HCT116 (cell line): Measurements from ENCODE around the gene MT1G. TPM values are rescaled to one million over a fixed set of nuclear protein-coding genes. Genes with fewer than 3 reads are reported as not detected.

ENCODE experiments used
- ATAC-seq: fragments of 200-7000 bp; cut with Tn5 transposase; 2 replicates; pipeline ENCODE4 v1.9.1; 2020; ENCODE audit warnings: mild to moderate bottlenecking, moderate library complexity
- BruUV-seq: library from RNA; stranded (reverse); fragments of 400-500 nt; replicated peaks from 2 replicates; lab custom pipeline; 2021; lab: Mats Ljungman, UMichigan
- CTCF ChIA-PET: fragments of 300-600 bp; sonication (Branson Sonifier 250); formaldehyde crosslinking; loops from one replicate; lab custom pipeline; 2021; ENCODE audit warnings: antibody characterized with exemption; lab: Charles Lee
- POLR2A ChIA-PET: fragments of 300-600, 350-600 bp; sonication (Branson Sonifier 250); formaldehyde crosslinking; loops from one replicate; lab custom pipeline; 2021; ENCODE audit warnings: antibody characterized with exemption; lab: Charles Lee
- RAD21 ChIA-PET, 2 experiments: fragments of 300-600 bp; sonication (Branson Sonifier 250); formaldehyde crosslinking; loops; one replicate each; lab custom pipeline; 2023; ENCODE audit warnings: low total read pairs in 2 of 2; ENCODE audit not compliant: uncharacterized antibody in 2 of 2, unreplicated experiment in 2 of 2, low non-redundant PET in 1 of 2; lab: Charles Lee
- DNase-seq: peaks from one replicate; pipeline ENCODE4 v3.0.0-alpha.2; 2010; ENCODE audit warnings: low read depth, low spot score
- H2AFZ ChIP-seq: fragments of 200-600 bp; shearing (Covaris generic), sonication (generic); 2 replicates; pipeline ENCODE4 v1.6.1; 2017; ENCODE audit warnings: low read depth, mixed run types, mixed read lengths, antibody characterized with exemption, low read length; ENCODE audit not compliant: poor library complexity, severe bottlenecking
- H3K27ac ChIP-seq: 2 replicates; pipeline ENCODE4 v1.5.1; 2012; ENCODE audit warnings: low read depth, low read length
- H3K27me3 ChIP-seq: fragments of 200-600 bp; sonication (generic); 2 replicates; pipeline ENCODE4 v1.6.1; 2016; ENCODE audit warnings: mixed run types, low read length, mixed read lengths; ENCODE audit not compliant: insufficient read depth
- H3K36me3 ChIP-seq, 2 experiments: fragments of 200-500 bp in 1 of 2; fragments of 200-600 bp in 1 of 2; sonication (Bioruptor generic) in 1 of 2; sonication (generic) in 1 of 2; 2 replicates each; pipeline versions ENCODE4 v1.5.1 to v1.6.1; 2014 to 2016; ENCODE audit warnings: low read length in 2 of 2, inconsistent platforms in 1 of 2, mixed read lengths in 1 of 2, mixed run types in 1 of 2; ENCODE audit not compliant: insufficient read depth in 2 of 2, control insufficient read depth in 1 of 2
- H3K4me1 ChIP-seq, 2 experiments: fragments of 200-600 bp in 1 of 2; sonication (generic) in 1 of 2; 2 replicates each; pipeline versions ENCODE4 v1.5.1 to v1.6.1; 2012 to 2017; ENCODE audit warnings: low read length in 2 of 2, inconsistent platforms in 1 of 2, mild to moderate bottlenecking in 1 of 2, mixed read lengths in 1 of 2, mixed run types in 1 of 2, moderate library complexity in 1 of 2; ENCODE audit not compliant: insufficient read depth in 2 of 2, control insufficient read depth in 1 of 2
- H3K4me2 ChIP-seq: fragments of 200-600 bp; sonication (generic); 2 replicates; pipeline ENCODE4 v1.6.1; 2017; ENCODE audit warnings: mixed run types, low read length, mixed read lengths
- H3K4me3 ChIP-seq, 2 experiments: fragments of 200-600 bp in 1 of 2; sonication (generic) in 1 of 2; replicated peaks in 1 of 2; 2 replicates each; pipeline ENCODE4 v1.5.1; 2011 to 2016; ENCODE audit warnings: low read length in 2 of 2, control low read depth in 1 of 2, low read depth in 1 of 2, mild to moderate bottlenecking in 1 of 2, mixed read lengths in 1 of 2, mixed run types in 1 of 2
- H3K79me2 ChIP-seq: fragments of 200-600 bp; sonication (generic); 2 replicates; pipeline ENCODE4 v1.6.1; 2017; ENCODE audit warnings: mild to moderate bottlenecking, mixed run types, low read length, moderate library complexity, mixed read lengths; ENCODE audit not compliant: insufficient read depth
- H3K9ac ChIP-seq: fragments of 200-600 bp; sonication (generic); 2 replicates; pipeline ENCODE4 v1.6.1; 2016; ENCODE audit warnings: low read length, mixed read lengths
- H3K9me2 ChIP-seq: fragments of 200-600 bp; sonication (generic), shearing (Covaris generic); 2 replicates; pipeline ENCODE4 v1.6.1; 2017; ENCODE audit warnings: mixed run types, mild to moderate bottlenecking, moderate library complexity; ENCODE audit not compliant: insufficient read depth
- H3K9me3 ChIP-seq, 2 experiments: fragments of 200-500 bp in 1 of 2; fragments of 200-600 bp in 1 of 2; sonication (Bioruptor generic) in 1 of 2; sonication (generic) in 1 of 2; 2 replicates each; pipeline ENCODE4 v1.6.1; 2014 to 2017; ENCODE audit warnings: low read length in 2 of 2, mixed read lengths in 2 of 2, inconsistent platforms in 1 of 2, low read depth in 1 of 2, mild to moderate bottlenecking in 1 of 2, mixed run types in 1 of 2, moderate library complexity in 1 of 2; ENCODE audit not compliant: control insufficient read depth in 1 of 2, insufficient read depth in 1 of 2
- H4K20me1 ChIP-seq: fragments of 200-600 bp; sonication (generic), shearing (Covaris generic); 2 replicates; pipeline ENCODE4 v1.6.1; 2017; ENCODE audit warnings: mixed run types, mild to moderate bottlenecking, moderate library complexity; ENCODE audit not compliant: insufficient read depth
- CBX3 ChIP-seq: IDR thresholded peaks from 2 replicates; pipeline ENCODE4 v1.6.1; 2012; ENCODE audit warnings: low read depth
- ELF1 ChIP-seq: IDR thresholded peaks from 2 replicates; pipeline ENCODE4 v1.6.1; 2012; ENCODE audit warnings: low read depth, borderline replicate concordance
- EZH2 ChIP-seq: fragments of 200-600 bp; sonication (generic); IDR thresholded peaks from 2 replicates; pipeline ENCODE4 v1.6.1; 2017; ENCODE audit warnings: antibody characterized with exemption, mixed run types
- FOSL1 ChIP-seq: IDR thresholded peaks from 2 replicates; pipeline ENCODE4 v1.6.1; 2012; ENCODE audit warnings: low read depth
- JUND ChIP-seq: IDR thresholded peaks from 2 replicates; pipeline ENCODE4 v1.6.1; 2012
- POLR2AphosphoS5 ChIP-seq: IDR thresholded peaks from 2 replicates; pipeline ENCODE4 v1.6.1; 2011; ENCODE audit warnings: mild to moderate bottlenecking, low read depth, low read length, moderate library complexity
- SP1 ChIP-seq: IDR thresholded peaks from 2 replicates; pipeline ENCODE4 v1.6.1; 2012; ENCODE audit warnings: low read depth
- TCF7L2 ChIP-seq: IDR thresholded peaks from 2 replicates; pipeline ENCODE4 v1.7.0; 2011; ENCODE audit warnings: borderline replicate concordance, inconsistent platforms; ENCODE audit not compliant: insufficient read depth, insufficient read length; ENCODE audit errors: extremely low read depth
- YY1 ChIP-seq: IDR thresholded peaks from 2 replicates; pipeline ENCODE4 v1.6.1; 2011; ENCODE audit warnings: low read length, low read depth, moderate library complexity, mild to moderate bottlenecking; ENCODE audit not compliant: insufficient replicate concordance; ENCODE audit errors: extremely low read depth
- ZFX ChIP-seq: fragments of 450-650 bp; IDR thresholded peaks from 2 replicates; pipeline ENCODE4 v1.6.1; 2017
- intact Hi-C: fragments of 100-400 bp; cut with micrococcal nuclease; formaldehyde crosslinking; loops from 2 replicates; pipeline ENCODE4 v1.10.0; 2022
- total RNA-seq: library from RNA; stranded (reverse); gene quantifications from one replicate; pipeline ENCODE4 v1.2.1, GENCODE V29; 2021; ENCODE audit not compliant: unreplicated experiment
- TF ChIP-seq, protein P1 (sequence below): IDR thresholded peaks from 2 replicates; pipeline ENCODE4 v1.6.1; 2011; ENCODE audit warnings: mild to moderate bottlenecking, low read length, moderate library complexity; ENCODE audit not compliant: insufficient replicate concordance; ENCODE audit errors: extremely low read depth

MT1G gene
- total RNA-seq, 1 experiment from 2014 or later = 1.2 TPM

DNA sequence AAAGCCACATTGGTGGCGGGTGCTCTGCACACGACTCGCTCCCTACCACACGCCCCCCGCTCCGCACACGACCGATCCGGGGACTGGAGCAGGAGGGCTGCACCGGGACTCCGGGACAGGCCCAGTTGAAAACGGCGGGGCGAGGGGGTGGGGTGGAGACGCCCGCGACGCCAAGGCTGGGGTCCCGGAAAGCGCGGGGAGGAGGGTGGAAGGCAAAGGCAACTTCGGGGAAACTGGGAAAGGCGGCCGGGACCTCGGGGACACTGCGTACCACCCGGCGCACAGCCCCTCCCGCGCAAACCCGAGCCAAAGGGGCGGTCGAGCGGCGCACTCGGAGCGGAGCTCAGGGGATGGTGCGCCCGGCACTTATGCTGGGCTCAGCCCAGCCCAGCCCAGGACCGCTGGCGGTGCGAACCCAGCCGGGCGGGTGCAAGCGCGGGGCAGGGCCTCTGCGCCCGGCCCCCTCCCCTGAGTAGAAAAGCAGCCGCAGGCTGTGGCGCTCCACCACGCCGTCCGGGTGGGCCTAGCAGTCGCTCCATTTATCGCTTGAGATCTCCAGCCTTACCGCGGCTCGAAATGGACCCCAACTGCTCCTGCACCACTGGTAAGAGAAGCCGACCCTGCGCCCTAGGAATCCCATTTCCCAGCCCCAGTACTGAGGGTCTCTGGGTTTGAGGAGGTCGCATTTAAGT lies 35.6 kb downstream of the MT1G start, which contains the start of gene MT1M:
Gene MT1M, plus strand, starts transcription at position 504 of the 692 bp plus-strand sequence. Its CDS starts 73 bp downstream, at position 577.
- intact Hi-C loops = no loop called here
- Histone ChIP-seq H3K9me2 (no peaks in the 10 kb centered on the region), H3K36me3 (no peaks in the 10 kb centered on the region), H3K9me3 (no peaks in the 10 kb centered on the region), H3K4me2 (no peak within 1 kb of the TSS), H2AFZ (no peak within 1 kb of the TSS), H3K4me3 (no peak within 1 kb of the TSS)
- DNase-seq = no peak
- ChIA-PET RAD21 (no interaction called here), CTCF (no interaction called here)
- TF ChIP-seq EZH2 (no peak), YY1 (no peak), ZFX (no peak), TCF7L2 (no peak), CBX3 (no peak), JUND (no peak), ELF1 (no peak)
- TF ChIP-seq, all 23 proteins: peak for 0
- Histone ChIP-seq H3K9ac (no peak within 1 kb of the TSS), H3K4me1 (peaks cover 3 to 24% of the 10 kb centered on the region in 2 experiments; a peak in 3 of 4 replicates), H3K79me2 (no peaks in the 10 kb centered on the region), H3K27me3 (no peaks in the 10 kb centered on the region), H3K27ac (no peak within 1 kb of the TSS), H4K20me1 (no peaks in the 10 kb centered on the region)
- BruUV-seq = no TSS peak
- ATAC-seq = no peak
- POLR2A ChIA-PET = no interaction called here

- H3K27me3 ChIP-seq = no peaks in the 10 kb centered on the region
- H3K4me3 ChIP-seq = no peak overlapping the region
- no peak overlapping the region for H3K9ac ChIP-seq
- H3K27ac ChIP-seq = no peak overlapping the region
- H3K36me3 ChIP-seq = no peaks in the 10 kb centered on the region
- RAD21 ChIA-PET = no interaction called here
- no peak for ATAC-seq
- no TSS peak for BruUV-seq
- CTCF ChIA-PET = no interaction called here
- intact Hi-C loops = no loop called here
- no peaks in the 10 kb centered on the region for H3K9me2 ChIP-seq
- TF ChIP-seq CBX3 (no peak), POLR2AphosphoS5 (no peak), FOSL1 (no peak), SP1 (no peak)
- TF ChIP-seq, protein P1, sequence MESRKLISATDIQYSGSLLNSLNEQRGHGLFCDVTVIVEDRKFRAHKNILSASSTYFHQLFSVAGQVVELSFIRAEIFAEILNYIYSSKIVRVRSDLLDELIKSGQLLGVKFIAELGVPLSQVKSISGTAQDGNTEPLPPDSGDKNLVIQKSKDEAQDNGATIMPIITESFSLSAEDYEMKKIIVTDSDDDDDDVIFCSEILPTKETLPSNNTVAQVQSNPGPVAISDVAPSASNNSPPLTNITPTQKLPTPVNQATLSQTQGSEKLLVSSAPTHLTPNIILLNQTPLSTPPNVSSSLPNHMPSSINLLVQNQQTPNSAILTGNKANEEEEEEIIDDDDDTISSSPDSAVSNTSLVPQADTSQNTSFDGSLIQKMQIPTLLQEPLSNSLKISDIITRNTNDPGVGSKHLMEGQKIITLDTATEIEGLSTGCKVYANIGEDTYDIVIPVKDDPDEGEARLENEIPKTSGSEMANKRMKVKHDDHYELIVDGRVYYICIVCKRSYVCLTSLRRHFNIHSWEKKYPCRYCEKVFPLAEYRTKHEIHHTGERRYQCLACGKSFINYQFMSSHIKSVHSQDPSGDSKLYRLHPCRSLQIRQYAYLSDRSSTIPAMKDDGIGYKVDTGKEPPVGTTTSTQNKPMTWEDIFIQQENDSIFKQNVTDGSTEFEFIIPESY = no peak
- no peak overlapping the region for H2AFZ ChIP-seq
- H3K4me1 ChIP-seq = peaks cover 7 to 26% of the 10 kb centered on the region in 2 experiments
- no peak for DNase-seq
- POLR2A ChIA-PET = no interaction called here
- no peak overlapping the region for H3K4me2 ChIP-seq
- H3K79me2 ChIP-seq = peaks cover 1% of the 10 kb centered on the region; the same call in 1 of the 2 replicates
- no peaks in the 10 kb centered on the region for H3K9me3 ChIP-seq
- H4K20me1 ChIP-seq = no peaks in the 10 kb centered on the region
Observed at GRCh38 chr16:56631832-56632155, 36.1 kb downstream of the MT1G start.
